ENCODE measurements around the gene DNASE1L1.

Gene DNASE1L1, protein sequence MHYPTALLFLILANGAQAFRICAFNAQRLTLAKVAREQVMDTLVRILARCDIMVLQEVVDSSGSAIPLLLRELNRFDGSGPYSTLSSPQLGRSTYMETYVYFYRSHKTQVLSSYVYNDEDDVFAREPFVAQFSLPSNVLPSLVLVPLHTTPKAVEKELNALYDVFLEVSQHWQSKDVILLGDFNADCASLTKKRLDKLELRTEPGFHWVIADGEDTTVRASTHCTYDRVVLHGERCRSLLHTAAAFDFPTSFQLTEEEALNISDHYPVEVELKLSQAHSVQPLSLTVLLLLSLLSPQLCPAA

DNA sequence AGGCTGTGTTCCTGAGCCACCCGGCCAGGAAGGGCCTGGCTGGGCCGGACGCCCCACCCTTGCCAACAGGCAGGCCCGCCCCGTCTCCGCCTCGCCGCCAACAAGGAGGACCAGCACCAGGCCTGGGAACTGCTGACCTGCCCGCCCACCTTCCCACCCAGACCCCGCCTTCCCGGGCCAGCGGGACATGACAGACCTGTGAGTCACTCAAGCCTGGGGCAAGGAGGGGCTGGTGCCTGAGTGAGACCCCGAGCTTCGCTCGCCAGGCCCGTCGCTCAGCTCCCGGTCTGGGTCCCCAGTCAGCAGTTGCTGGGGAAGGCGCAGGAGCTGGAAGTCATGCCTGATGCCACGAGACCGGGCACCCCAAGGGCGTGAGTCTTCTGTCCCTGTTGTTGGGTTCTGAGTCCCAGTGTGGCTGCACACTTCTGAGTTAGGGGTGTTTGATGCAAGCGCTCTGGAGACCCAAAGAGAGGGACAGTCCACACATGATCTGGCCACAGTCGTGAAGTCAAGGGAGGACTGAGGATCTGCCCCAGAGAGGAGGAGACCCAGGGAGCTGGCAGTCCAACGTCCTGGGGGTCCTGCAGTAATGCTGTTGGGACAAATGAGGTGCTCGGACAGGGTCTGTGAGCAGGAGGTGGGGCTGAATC is at the start of gene DNASE1L1:
DNASE1L1 (minus strand) TSS at position 33 of the 650 bp plus-strand sequence. CDS start 3,686 bp downstream, outside the sequence.
- Mint-ChIP-seq H3K9me3 (no peaks in the 10 kb centered on the region), H3K27me3 (ENCODE audit: low read depth) (no peaks in the 10 kb centered on the region), H3K36me3 (ENCODE audit: low read depth) (peaks cover 5% of the 10 kb centered on the region), H3K4me3 (peak within 1 kb of the TSS; percentile 64), H3K27ac (peak within 1 kb of the TSS; percentile 21), H3K4me1 (ENCODE audit: low read depth) (peaks cover 13% of the 10 kb centered on the region)

DNA sequence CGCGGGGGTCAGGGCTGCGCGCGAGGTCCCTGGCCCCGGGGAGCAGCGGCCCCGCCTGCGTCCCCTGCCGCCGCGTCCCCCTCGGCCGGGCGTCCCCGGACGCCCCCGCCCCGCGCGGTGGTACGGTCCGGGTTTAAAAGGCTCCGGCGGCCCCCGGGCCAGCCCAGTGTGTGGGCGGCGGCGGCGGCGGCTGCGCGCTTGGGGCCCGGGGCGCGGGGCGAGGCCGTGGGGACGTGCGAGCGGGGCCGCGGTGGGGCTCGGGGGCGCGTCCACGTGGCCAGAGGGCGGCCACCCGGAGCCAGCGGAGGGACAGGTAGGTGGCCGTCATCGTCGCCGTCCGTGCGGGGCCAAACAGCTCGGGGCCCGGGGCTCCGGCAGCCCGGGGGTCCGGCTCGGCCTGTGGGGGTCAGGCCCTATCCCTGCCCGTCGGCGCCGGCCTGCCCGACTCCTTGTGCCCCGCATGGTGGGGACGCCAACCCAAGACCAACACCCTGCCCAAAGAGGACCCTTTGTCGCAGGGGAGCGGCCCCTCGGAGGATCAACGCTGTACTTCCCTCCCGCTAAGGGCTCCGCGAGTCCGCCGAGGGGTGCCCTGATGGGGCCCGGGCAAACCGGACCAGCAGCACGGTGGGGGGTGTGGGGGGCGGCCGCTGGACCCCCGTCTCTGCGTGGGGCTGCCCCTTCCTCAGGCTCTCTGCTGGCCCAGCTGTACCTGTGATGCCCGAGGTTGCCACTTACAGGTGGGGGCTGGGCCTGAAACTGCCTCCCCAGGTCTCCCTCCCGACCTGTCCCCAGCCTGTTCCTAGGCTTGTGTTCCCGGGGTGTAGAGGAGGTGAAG is 49.3 kb upstream of the DNASE1L1 start, which contains the start of gene PLXNA3:
PLXNA3 (plus strand) TSS at position 166 of the 838 bp plus-strand sequence. CDS start 1,903 bp downstream, outside the sequence.
- Mint-ChIP-seq H3K9me3 (no peaks in the 10 kb centered on the region), H3K27me3 (ENCODE audit: low read depth) (no peaks in the 10 kb centered on the region), H3K4me3 (peak within 1 kb of the TSS; percentile 98), H3K36me3 (ENCODE audit: low read depth) (peaks cover 4% of the 10 kb centered on the region), H3K27ac (peak within 1 kb of the TSS; percentile 97), H3K4me1 (ENCODE audit: low read depth) (peaks cover 7% of the 10 kb centered on the region)

DNA sequence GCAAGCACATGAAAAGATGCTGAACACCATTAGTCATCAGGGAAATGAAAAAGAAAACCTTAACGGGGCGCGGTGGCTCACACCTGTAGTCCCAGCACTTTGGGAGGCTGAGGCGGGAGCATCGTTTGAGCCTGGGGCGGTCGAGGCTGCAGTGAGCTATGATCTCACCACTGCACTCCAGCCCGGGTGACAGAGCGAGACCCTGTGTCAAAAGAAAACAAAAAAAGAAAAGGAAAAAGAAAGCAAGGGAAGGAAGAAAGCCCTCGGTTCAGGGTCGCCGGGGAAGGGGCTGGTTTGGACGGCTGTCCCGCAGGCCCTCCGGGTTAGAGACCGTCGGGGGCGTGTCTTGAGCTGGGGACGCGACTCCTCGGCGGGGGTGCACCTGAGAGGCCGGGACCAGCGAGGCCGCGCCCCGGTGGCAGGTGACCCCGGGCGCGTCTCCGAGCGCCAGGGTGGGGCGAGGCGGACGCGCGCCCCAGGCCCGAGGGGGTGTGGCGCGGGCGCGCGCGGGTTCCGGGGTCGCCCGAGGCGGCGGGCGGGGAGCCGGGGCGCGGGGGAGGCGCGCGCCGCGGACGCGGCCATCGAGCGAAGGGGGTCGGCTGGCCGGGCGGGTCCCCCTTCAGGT is 48.5 kb upstream of the DNASE1L1 start:
- peaks cover 7% of the 10 kb centered on the region for H3K4me1 Mint-ChIP-seq (ENCODE audit: low read depth)
- no peaks in the 10 kb centered on the region for H3K27me3 Mint-ChIP-seq (ENCODE audit: low read depth)
- H3K9me3 Mint-ChIP-seq = no peaks in the 10 kb centered on the region
- H3K36me3 Mint-ChIP-seq (ENCODE audit: low read depth) = peaks cover 7% of the 10 kb centered on the region
- H3K4me3 Mint-ChIP-seq = peak overlapping the region; percentile 98
- H3K27ac Mint-ChIP-seq = peak overlapping the region; percentile 97

DNA sequence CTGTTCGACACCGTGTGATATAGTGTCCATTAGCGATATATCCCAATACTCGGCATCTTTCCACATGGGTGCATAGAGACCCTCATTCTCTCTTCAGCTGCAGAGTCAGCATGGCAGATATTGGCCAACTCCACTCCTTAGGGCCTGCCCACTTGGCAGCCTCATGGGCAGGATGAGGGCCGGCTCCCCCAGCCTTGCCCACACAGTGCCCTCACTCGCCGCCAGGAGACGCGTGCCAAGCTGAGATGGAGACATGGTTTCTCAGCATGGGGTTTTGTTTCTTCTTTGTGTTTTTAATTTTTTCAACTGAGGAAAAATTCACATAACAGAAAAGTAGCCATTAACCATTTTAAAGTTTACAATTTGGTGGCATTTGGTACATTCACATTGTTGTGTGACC is 43.8 kb upstream of the DNASE1L1 start:
- Mint-ChIP-seq H3K36me3 (ENCODE audit: low read depth) (peaks cover 9% of the 10 kb centered on the region), H3K4me1 (ENCODE audit: low read depth) (peaks cover 5% of the 10 kb centered on the region), H3K4me3 (no peak overlapping the region), H3K27ac (no peak overlapping the region), H3K27me3 (ENCODE audit: low read depth) (no peaks in the 10 kb centered on the region), H3K9me3 (no peaks in the 10 kb centered on the region)

DNA sequence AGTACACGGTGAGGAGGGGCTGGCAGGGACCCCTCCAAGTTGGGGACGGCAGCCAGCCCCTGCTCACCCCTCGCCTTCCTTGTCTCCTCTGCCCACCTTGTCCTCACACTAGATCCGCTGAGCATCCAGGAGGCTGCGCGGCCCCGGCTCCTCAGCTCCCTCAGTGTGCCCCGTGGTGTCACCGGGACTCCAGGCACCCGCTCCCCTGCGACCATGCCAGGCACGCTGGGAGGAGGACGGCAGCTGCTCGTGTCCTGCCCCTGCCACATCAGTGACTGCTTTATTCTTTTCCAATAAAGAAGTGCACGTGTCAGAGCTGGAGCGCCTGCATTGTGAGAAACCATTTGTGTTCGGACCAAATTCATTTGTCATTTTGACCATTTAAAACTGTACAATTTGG is 41.3 kb upstream of the DNASE1L1 start:
- Mint-ChIP-seq H3K27ac (no peak overlapping the region), H3K9me3 (no peaks in the 10 kb centered on the region), H3K4me1 (ENCODE audit: low read depth) (peaks cover 11% of the 10 kb centered on the region), H3K36me3 (ENCODE audit: low read depth) (peaks cover 13% of the 10 kb centered on the region), H3K4me3 (no peak overlapping the region), H3K27me3 (ENCODE audit: low read depth) (no peaks in the 10 kb centered on the region)

DNA sequence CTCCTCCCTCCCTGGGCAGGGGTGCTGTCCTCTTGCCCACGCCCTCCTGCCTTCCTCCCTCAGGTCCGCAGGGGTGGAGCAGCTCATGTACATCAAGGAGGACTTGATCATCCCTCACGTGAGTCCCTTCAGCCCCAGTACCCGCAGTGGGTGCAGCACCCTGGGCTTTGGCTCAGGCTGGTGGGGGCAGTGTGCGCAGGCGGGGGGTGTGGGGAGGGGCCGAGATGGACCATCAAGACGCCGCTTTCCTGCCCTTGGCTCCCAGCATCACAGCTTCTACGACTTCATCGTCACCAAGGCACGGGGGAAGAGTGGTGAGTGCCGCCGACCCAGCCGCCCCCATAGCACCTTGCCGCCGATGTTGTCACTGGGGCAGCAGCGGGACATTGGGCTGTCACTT is 40.6 kb upstream of the DNASE1L1 start:
- Mint-ChIP-seq H3K27ac (no peak overlapping the region), H3K4me3 (no peak overlapping the region), H3K9me3 (no peaks in the 10 kb centered on the region), H3K36me3 (ENCODE audit: low read depth) (peaks cover 13% of the 10 kb centered on the region), H3K4me1 (ENCODE audit: low read depth) (peaks cover 11% of the 10 kb centered on the region), H3K27me3 (ENCODE audit: low read depth) (no peaks in the 10 kb centered on the region)

DNA sequence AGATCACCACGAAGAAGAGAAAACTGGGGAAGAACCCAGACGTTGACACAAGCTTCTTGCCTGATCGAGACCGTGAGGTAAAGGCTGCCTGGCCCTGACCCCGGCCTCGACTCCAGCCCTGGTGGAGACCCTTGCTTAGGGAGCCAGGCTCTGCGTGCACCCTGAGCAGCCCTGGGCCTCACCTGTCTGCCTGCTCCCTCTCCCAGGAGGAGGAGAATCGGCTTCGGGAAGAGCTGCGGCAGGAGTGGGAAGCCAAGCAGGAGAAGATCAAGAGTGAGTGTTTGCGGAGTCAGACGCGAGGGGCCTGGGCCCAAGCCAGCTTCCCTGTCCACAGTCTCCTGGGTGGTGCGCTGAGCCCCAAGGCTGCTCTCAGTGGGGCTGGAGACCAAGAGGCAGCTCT is 39.4 kb upstream of the DNASE1L1 start:
- no peaks in the 10 kb centered on the region for H3K9me3 Mint-ChIP-seq
- no peak overlapping the region for H3K27ac Mint-ChIP-seq
- peaks cover 11% of the 10 kb centered on the region for H3K4me1 Mint-ChIP-seq (ENCODE audit: low read depth)
- H3K27me3 Mint-ChIP-seq (ENCODE audit: low read depth) = no peaks in the 10 kb centered on the region
- H3K4me3 Mint-ChIP-seq = no peak overlapping the region
- peaks cover 13% of the 10 kb centered on the region for H3K36me3 Mint-ChIP-seq (ENCODE audit: low read depth)

DNA sequence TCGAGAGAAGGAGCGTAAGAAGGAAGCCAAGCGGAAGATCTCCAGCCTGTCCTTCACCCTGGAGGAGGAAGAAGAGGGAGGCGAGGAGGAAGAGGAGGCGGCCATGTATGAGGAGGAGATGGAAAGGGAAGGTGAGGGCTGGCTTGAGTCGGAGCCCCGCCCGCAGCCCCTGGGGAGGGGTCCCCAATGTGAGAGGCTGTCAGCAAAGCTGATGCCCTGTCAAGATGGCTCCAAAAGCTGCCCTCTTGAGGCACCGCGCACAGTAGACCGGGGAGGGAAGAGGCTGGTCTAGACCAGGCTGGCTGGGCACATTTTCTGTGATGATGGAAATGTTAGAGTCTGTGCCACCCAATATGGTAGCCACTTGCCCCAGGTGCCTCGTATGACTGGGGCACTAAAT is 37.4 kb upstream of the DNASE1L1 start:
- no peak overlapping the region for H3K27ac Mint-ChIP-seq
- H3K27me3 Mint-ChIP-seq (ENCODE audit: low read depth) = no peaks in the 10 kb centered on the region
- H3K9me3 Mint-ChIP-seq = no peaks in the 10 kb centered on the region
- peaks cover 6% of the 10 kb centered on the region for H3K36me3 Mint-ChIP-seq (ENCODE audit: low read depth)
- peaks cover 16% of the 10 kb centered on the region for H3K4me1 Mint-ChIP-seq (ENCODE audit: low read depth)
- H3K4me3 Mint-ChIP-seq = peak overlapping the region; percentile 37

DNA sequence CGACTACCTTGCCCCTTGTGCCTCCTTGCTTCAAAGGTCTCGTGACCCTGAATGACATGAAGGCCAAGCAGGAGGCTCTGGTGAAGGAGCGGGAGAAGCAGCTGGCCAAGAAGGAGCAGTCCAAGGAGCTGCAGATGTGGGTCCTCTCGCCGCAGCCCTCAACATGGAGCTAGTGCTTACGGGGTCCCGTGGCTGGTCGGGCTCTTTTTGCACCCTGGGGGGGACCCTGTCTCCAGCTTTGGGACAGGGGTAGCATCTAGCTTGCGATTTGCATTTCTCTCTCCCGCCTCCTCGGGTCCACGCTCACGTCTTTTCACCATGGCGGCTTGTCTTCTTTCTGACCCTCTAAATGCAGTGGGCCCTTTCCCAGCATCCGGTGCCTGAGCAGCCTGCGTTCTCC is 36.7 kb upstream of the DNASE1L1 start:
- Mint-ChIP-seq H3K9me3 (no peaks in the 10 kb centered on the region), H3K4me3 (peak overlapping the region; percentile 37), H3K36me3 (ENCODE audit: low read depth) (peaks cover 6% of the 10 kb centered on the region), H3K27me3 (ENCODE audit: low read depth) (no peaks in the 10 kb centered on the region), H3K27ac (no peak overlapping the region), H3K4me1 (ENCODE audit: low read depth) (peaks cover 16% of the 10 kb centered on the region)

DNA sequence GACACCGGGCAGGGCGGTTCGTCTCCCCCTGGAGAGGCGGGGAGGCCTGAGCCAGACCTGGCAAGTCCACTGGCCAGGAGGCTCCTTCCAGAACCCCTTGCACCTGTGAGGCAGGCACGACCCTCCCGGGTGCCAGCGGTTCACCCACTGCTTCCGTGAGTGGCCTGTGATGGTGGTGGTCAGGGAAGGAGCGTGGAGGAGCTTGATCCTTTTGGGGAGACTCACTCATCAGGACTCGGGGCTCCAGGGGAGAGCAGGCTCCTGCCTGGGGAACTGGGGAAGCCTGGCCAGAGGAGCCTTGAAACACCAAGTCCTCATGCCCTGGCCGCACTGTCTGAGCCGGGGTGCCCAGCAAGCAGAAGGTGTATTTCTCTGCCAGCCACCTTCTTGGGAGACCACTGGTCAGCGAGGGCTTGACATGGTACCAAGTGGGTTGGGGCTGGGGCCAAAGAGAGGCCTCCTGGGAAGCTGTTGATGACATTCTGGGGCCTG is 35.7 kb upstream of the DNASE1L1 start:
- H3K4me3 Mint-ChIP-seq = peak overlapping the region; percentile 25
- H3K9me3 Mint-ChIP-seq = no peaks in the 10 kb centered on the region
- peaks cover 6% of the 10 kb centered on the region for H3K36me3 Mint-ChIP-seq (ENCODE audit: low read depth)
- no peaks in the 10 kb centered on the region for H3K27me3 Mint-ChIP-seq (ENCODE audit: low read depth)
- H3K4me1 Mint-ChIP-seq (ENCODE audit: low read depth) = peaks cover 16% of the 10 kb centered on the region
- H3K27ac Mint-ChIP-seq = no peak overlapping the region

DNA sequence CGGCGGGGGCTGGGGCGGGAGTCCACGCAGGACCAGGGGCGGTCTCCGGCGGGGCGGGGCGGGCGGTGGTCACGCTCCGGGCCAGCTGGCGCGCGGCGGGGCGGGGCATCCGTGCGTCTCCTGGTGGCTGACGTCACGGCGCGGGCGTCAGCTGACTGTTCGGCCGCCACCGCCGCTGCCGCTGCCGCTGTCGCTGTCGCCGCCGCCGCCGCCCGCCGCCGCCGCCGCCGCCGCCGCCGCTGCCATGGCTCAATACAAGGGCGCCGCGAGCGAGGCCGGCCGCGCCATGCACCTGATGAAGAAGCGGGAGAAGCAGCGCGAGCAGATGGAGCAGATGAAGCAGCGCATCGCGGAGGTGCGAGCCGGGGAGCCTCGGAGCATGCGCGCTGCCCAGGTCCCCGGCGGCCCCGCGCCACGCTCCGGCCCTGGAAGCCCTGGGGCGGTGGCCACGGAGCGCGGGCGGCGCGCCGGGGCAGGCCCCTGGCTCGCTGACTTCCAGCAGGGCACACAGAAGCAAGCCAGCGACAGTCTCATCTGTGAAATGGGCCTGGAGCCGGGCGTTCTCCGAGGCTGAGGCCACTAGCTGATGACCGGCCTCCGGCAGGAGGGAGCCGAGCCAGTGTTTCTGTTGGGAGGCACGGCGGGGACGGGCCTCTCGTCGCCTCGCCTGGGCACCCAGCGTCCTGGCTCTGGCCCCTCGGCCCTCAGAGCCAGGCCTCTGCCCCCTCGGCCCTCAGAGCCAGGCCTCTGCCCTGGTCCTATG is 35.1 kb upstream of the DNASE1L1 start, which contains the start of gene FAM50A:
FAM50A (plus strand) TSS at position 150 of the 763 bp plus-strand sequence; CDS start at position 245, 95 bp downstream.
- H3K36me3 Mint-ChIP-seq (ENCODE audit: low read depth) = peaks cover 6% of the 10 kb centered on the region
- H3K9me3 Mint-ChIP-seq = no peaks in the 10 kb centered on the region
- no peaks in the 10 kb centered on the region for H3K27me3 Mint-ChIP-seq (ENCODE audit: low read depth)
- peaks cover 16% of the 10 kb centered on the region for H3K4me1 Mint-ChIP-seq (ENCODE audit: low read depth)
- H3K27ac Mint-ChIP-seq = peak within 1 kb of the TSS; percentile 79
- peak within 1 kb of the TSS; percentile 77 for H3K4me3 Mint-ChIP-seq

DNA sequence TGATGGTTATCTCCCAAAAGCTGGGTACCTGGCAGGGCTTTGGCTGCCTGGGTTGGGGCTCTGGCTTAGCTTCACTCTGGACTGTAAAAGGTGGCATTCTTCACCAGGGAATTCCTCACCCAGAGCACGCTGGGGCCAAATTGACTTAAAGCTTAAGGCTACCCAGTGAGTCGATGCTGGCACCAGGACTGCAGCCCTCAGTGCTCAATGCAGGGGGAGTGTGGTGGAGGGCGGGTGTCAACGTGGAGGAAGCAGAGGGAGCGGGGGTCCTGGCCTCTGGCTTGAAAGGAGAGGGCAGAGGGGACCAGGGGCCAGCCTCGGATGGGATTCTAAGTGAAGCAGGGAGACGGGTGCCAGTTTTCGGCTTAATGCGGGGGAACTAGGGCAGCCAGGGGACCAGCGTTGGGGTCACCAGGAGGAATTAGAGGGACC is 34.4 kb upstream of the DNASE1L1 start:
- H3K27ac Mint-ChIP-seq = peak overlapping the region; percentile 79
- no peaks in the 10 kb centered on the region for H3K27me3 Mint-ChIP-seq (ENCODE audit: low read depth)
- no peaks in the 10 kb centered on the region for H3K9me3 Mint-ChIP-seq
- H3K4me3 Mint-ChIP-seq = peak overlapping the region; percentile 77
- H3K4me1 Mint-ChIP-seq (ENCODE audit: low read depth) = peaks cover 16% of the 10 kb centered on the region
- peaks cover 9% of the 10 kb centered on the region for H3K36me3 Mint-ChIP-seq (ENCODE audit: low read depth)

DNA sequence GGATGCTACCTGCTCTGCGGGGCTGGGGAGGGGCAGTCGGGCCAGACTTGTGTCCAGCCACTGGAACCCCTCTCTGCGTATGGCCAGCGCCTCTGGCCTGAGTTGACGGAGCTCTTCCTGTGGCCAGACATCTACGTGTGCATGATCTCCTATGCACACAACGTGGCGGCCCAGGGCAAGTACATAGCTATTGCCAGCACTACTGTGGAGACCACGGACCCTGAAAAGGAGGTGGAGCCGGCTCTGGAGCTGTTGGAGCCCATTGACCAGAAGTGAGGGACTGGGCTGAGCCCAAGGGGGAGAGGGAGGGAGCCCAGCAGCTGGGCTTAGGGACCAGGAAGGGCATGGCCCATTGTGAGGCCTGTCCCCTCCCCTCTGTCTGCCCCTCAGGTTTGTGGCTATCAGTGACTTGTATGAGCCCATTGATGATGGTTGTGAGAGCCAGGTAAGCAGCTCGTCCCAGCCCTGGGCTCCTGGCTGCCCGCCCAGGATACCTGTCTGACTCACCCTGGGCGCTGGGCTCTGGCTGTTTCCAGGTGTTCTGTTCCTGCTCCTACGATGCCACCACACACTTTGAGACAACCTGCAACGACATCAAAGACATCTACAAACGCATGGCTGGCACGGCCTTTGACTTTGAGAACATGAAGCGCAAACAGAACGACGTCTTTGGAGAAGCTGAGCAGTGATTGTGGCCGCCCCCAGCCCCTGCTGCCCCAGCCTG is 33.1 kb upstream of the DNASE1L1 start:
- peaks cover 19% of the 10 kb centered on the region for H3K4me1 Mint-ChIP-seq (ENCODE audit: low read depth)
- H3K4me3 Mint-ChIP-seq = no peak overlapping the region
- no peaks in the 10 kb centered on the region for H3K9me3 Mint-ChIP-seq
- no peak overlapping the region for H3K27ac Mint-ChIP-seq
- peaks cover 8% of the 10 kb centered on the region for H3K36me3 Mint-ChIP-seq (ENCODE audit: low read depth)
- no peaks in the 10 kb centered on the region for H3K27me3 Mint-ChIP-seq (ENCODE audit: low read depth)

All from T-helper 1 cell treated with Interleukin-12 subunit alpha and Interleukin-12 subunit beta and Interleukin-4 antibody, amounts not matched to agents 30 μg/mL and 1 μg/mL, for 36 hours (primary cell).